ENCODE measurements around the gene KNDC1. TPM values are rescaled to one million over a fixed set of nuclear protein-coding genes. Genes with fewer than 3 reads are reported as not detected.
A peak's percentile ranks its signal among the peaks of the same experiment; 100 is the strongest.

The KNDC1 gene
- total RNA-seq, 1 donor from 2014 or later, result 0.09 TPM

- DNase-seq (no peak), ATAC-seq (ENCODE audit: low read depth) (no peak)
- Mint-ChIP-seq H3K4me1 (peaks cover 17% of the 10 kb centered on the region), H3K36me3 (ENCODE audit: low read depth) (no peaks in the 10 kb centered on the region), H3K9me3 (no peaks in the 10 kb centered on the region), H3K27ac (no peak overlapping the region), H3K27me3 (peaks cover 6% of the 10 kb centered on the region), H3K4me3 (no peak overlapping the region)
- intact Hi-C loops (cut with micrococcal nuclease), result no loop called here
- no peak for TF ChIP-seq CTCF (IDR thresholded peaks at IDR 0.05)
- CTCF ChIA-PET, result no interaction called here
- POLR2A ChIA-PET, result no interaction called here
Measured at GRCh38 chr10:133129859-133130495, 30.0 kb upstream of the KNDC1 start.

GRCh38 chr10:133130602-133131001 lies 29.4 kb upstream of the KNDC1 start:
- CTCF ChIA-PET, result no interaction called here
- DNase-seq, result no peak
- H3K27ac Mint-ChIP-seq, result no peak overlapping the region

GRCh38 chr10:133131053-133131452 lies 29.0 kb upstream of the KNDC1 start:
- no peak overlapping the region for H3K27ac Mint-ChIP-seq
- H3K27me3 Mint-ChIP-seq, result peaks cover 2% of the 10 kb centered on the region
- POLR2A ChIA-PET, result no interaction called here
- intact Hi-C loops (cut with micrococcal nuclease), result no loop called here
- DNase-seq (no peak), ATAC-seq (ENCODE audit: low read depth) (no peak)
- CTCF ChIA-PET, result no interaction called here
- H3K36me3 Mint-ChIP-seq (ENCODE audit: low read depth), result no peaks in the 10 kb centered on the region
- no peaks in the 10 kb centered on the region for H3K9me3 Mint-ChIP-seq
- TF ChIP-seq CTCF (IDR thresholded peaks at IDR 0.05), result no peak
- no peak overlapping the region for H3K4me3 Mint-ChIP-seq
- peaks cover 19% of the 10 kb centered on the region for H3K4me1 Mint-ChIP-seq

More at GRCh38 chr10:133130602-133131001, 29.4 kb upstream of the KNDC1 start:
- intact Hi-C loops (cut with micrococcal nuclease), result no loop called here
- H3K4me1 Mint-ChIP-seq, result peaks cover 19% of the 10 kb centered on the region
- no peak for TF ChIP-seq CTCF (IDR thresholded peaks at IDR 0.05)
- H3K27me3 Mint-ChIP-seq, result peaks cover 4% of the 10 kb centered on the region
- H3K36me3 Mint-ChIP-seq (ENCODE audit: low read depth), result no peaks in the 10 kb centered on the region
- POLR2A ChIA-PET, result no interaction called here
- no peak for ATAC-seq (ENCODE audit: low read depth)
- no peaks in the 10 kb centered on the region for H3K9me3 Mint-ChIP-seq
- no peak overlapping the region for H3K4me3 Mint-ChIP-seq

- CTCF ChIA-PET, result no interaction called here
- no peak for TF ChIP-seq CTCF (IDR thresholded peaks at IDR 0.05)
Measured at GRCh38 chr10:133131734-133132472, 28.1 kb upstream of the KNDC1 start.

GRCh38 chr10:133132473-133133291 lies 27.3 kb upstream of the KNDC1 start:
- intact Hi-C loops (cut with micrococcal nuclease), result no loop called here

More at GRCh38 chr10:133131734-133132472, 28.1 kb upstream of the KNDC1 start:
- Mint-ChIP-seq H3K9me3 (no peaks in the 10 kb centered on the region), H3K27ac (no peak overlapping the region), H3K4me1 (peaks cover 19% of the 10 kb centered on the region), H3K4me3 (no peak overlapping the region), H3K27me3 (no peaks in the 10 kb centered on the region), H3K36me3 (ENCODE audit: low read depth) (no peaks in the 10 kb centered on the region)
- POLR2A ChIA-PET, result no interaction called here
- intact Hi-C loops (cut with micrococcal nuclease), result no loop called here
- ATAC-seq (ENCODE audit: low read depth) (peak; percentile 31), DNase-seq (no peak)

More at GRCh38 chr10:133132473-133133291, 27.3 kb upstream of the KNDC1 start:
- Mint-ChIP-seq H3K27me3 (no peaks in the 10 kb centered on the region), H3K4me3 (no peak overlapping the region), H3K27ac (no peak overlapping the region), H3K4me1 (peaks cover 19% of the 10 kb centered on the region), H3K9me3 (no peaks in the 10 kb centered on the region), H3K36me3 (ENCODE audit: low read depth) (no peaks in the 10 kb centered on the region)
- no peak for TF ChIP-seq CTCF (IDR thresholded peaks at IDR 0.05)
- ATAC-seq (ENCODE audit: low read depth) (no peak), DNase-seq (no peak)
- ChIA-PET CTCF (no interaction called here), POLR2A (no interaction called here)
